GM06990 (cell line): Measurements from ENCODE around the gene PALLD.
"Not testable (repeated sequence)": the region's sequence is repeated elsewhere in the genome, so short reads cannot be mapped to it uniquely, and the experiment has no call there.

Experiments
- DNase-seq: peaks from one replicate; pipeline ENCODE4 v3.0.0-alpha.2; 2011; ENCODE audit not compliant: insufficient read length; ENCODE audit errors: extremely low read depth
- H3K27me3 ChIP-seq: replicated peaks from 2 replicates; pipeline ENCODE4 v1.6.0; 2011; ENCODE audit warnings: low read length; ENCODE audit not compliant: control insufficient read depth, insufficient read depth
- H3K36me3 ChIP-seq: 2 replicates; pipeline ENCODE4 v1.5.1; 2011; ENCODE audit warnings: low read length; ENCODE audit not compliant: control insufficient read depth, insufficient read depth
- H3K4me3 ChIP-seq: replicated peaks from 2 replicates; pipeline ENCODE4 v1.5.1; 2011; ENCODE audit warnings: low read depth, mild to moderate bottlenecking, control low read depth, low read length
- TF ChIP-seq, protein P1 (sequence below): IDR thresholded peaks from 2 replicates; pipeline ENCODE4 v1.5.1; 2011; ENCODE audit warnings: low read length, control low read depth, mild to moderate bottlenecking, inconsistent platforms; ENCODE audit not compliant: insufficient read depth, poor library complexity, severe bottlenecking

The PALLD gene

DNA sequence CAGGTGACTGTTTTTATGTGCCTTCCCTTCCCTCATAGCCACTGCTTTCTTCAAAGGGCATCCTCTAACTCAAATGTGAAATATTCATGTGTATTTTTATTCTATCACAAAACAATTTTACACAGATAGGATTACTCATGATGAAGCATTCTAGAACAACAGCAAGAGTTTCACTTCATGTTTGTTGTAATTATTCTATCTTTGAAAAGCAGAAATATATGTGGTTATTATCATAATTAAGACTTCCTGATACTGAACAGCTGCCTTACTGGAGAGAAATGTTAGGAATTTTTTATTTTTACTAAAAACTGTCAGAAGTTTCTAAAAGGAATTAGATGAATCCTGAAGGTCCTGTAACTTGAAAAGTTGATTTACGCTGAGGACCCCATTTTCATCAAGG is 229.1 kb downstream of the PALLD start:
- Histone ChIP-seq H3K27me3 (no peaks in the 10 kb centered on the region; the same call in 1 of the 2 replicates), H3K36me3 (no peaks in the 10 kb centered on the region), H3K4me3 (no peak overlapping the region)
- DNase-seq = no peak
- TF ChIP-seq, protein P1, sequence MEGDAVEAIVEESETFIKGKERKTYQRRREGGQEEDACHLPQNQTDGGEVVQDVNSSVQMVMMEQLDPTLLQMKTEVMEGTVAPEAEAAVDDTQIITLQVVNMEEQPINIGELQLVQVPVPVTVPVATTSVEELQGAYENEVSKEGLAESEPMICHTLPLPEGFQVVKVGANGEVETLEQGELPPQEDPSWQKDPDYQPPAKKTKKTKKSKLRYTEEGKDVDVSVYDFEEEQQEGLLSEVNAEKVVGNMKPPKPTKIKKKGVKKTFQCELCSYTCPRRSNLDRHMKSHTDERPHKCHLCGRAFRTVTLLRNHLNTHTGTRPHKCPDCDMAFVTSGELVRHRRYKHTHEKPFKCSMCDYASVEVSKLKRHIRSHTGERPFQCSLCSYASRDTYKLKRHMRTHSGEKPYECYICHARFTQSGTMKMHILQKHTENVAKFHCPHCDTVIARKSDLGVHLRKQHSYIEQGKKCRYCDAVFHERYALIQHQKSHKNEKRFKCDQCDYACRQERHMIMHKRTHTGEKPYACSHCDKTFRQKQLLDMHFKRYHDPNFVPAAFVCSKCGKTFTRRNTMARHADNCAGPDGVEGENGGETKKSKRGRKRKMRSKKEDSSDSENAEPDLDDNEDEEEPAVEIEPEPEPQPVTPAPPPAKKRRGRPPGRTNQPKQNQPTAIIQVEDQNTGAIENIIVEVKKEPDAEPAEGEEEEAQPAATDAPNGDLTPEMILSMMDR = no peak

DNA sequence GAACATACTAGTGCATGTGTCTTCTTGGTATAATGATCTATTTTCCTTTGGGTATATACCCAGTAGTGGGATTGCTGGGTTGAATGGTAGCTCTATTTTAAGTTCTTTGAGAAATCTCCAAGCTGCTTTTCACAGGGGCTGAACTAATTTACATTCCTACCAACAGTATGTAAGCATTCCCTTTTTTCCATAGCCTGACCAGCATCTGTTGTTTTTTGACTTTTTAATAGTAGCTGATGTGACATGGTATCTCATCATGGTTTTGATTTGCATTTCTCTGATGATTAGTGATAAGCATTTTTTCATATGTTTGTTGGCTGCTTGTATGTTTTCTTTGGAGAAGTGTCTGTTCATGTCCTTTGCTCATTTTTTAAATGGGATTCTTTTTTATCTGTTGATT is 230.3 kb downstream of the PALLD start:
- DNase-seq, H3K27me3 ChIP-seq, H3K36me3 ChIP-seq, H3K4me3 ChIP-seq: not testable (repeated sequence)

DNA sequence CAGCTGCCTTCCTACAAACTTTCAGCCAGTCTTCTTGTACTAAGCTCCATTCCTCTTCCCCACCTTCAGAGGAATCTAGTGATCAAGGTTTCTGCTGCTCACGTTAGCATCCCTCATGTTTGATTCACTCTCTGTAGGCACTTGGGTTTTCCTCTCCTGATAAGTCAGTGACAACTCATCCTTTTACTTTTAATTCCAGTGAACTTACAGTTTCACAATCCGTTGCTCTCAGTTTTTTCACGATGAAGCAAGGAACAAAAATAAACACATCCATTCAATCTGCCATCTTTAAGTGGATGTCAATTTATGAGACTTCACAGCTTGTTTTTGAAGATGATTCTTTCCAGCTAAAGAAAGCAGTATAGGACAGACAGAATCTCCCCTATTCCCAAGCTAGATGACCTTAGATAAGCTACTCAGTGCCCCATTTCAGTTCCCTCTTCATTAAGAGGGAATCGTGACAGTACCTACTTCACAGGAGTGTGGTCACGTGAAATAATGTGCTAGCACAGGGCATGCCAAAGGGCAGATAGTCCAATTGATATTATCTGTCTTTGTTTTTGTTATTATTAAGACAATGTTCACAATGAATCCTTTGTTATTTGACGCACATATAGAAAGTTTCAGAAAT is 234.3 kb downstream of the PALLD start:
- DNase-seq = no peak
- H3K4me3 ChIP-seq = no peak overlapping the region
- H3K36me3 ChIP-seq = no peaks in the 10 kb centered on the region
- TF ChIP-seq, protein P1 = no peak
- H3K27me3 ChIP-seq = no peaks in the 10 kb centered on the region

- Histone ChIP-seq H3K36me3 (no peaks in the 10 kb centered on the region), H3K4me3 (no peak overlapping the region), H3K27me3 (no peaks in the 10 kb centered on the region)
- DNase-seq = no peak
- TF ChIP-seq, protein P1 = no peak
Measured at GRCh38 chr4:168731706-168732414, 235.0 kb downstream of the PALLD start.

- H3K4me3 ChIP-seq = no peak overlapping the region
- H3K27me3 ChIP-seq = no peaks in the 10 kb centered on the region
- no peak for DNase-seq
- H3K36me3 ChIP-seq = no peaks in the 10 kb centered on the region
- TF ChIP-seq, protein P1 = no peak
Measured at GRCh38 chr4:168732714-168733113, 235.9 kb downstream of the PALLD start.

GRCh38 chr4:168734703-168735678 is 238.1 kb downstream of the PALLD start:
- no peaks in the 10 kb centered on the region for H3K27me3 ChIP-seq
- no peak overlapping the region for H3K4me3 ChIP-seq
- TF ChIP-seq, protein P1 = no peak
- no peaks in the 10 kb centered on the region for H3K36me3 ChIP-seq
- no peak for DNase-seq
